ENCODE data around the gene SLC25A24.
"Not testable (repeated sequence)": the region's sequence is repeated elsewhere in the genome, so short reads cannot be mapped to it uniquely, and the experiment has no call there.

- TF ChIP-seq CTCF (IDR thresholded peaks at IDR 0.05; ENCODE audit: poor library complexity); EZH2phosphoT487 (IDR thresholded peaks at IDR 0.05; ENCODE audit: low read depth, severe bottlenecking, unreplicated experiment); EZH2 (IDR thresholded peaks at IDR 0.05; ENCODE audit: borderline replicate concordance): not testable (repeated sequence)
Observed at GRCh38 chr1:108217007-108217406, 16.9 kb upstream of the SLC25A24 start.

All from hepatocyte (in vitro differentiated cells).